GM12872 (cell line): ENCODE results near the gene SLC66A2.

Source experiments
- TF ChIP-seq, protein P1 (sequence below): IDR thresholded peaks from 3 replicates; pipeline ENCODE4 v1.5.1; 2011; ENCODE audit warnings: low read depth, mild to moderate bottlenecking, low read length, moderate library complexity; ENCODE audit not compliant: insufficient read depth

SLC66A2 gene

DNA sequence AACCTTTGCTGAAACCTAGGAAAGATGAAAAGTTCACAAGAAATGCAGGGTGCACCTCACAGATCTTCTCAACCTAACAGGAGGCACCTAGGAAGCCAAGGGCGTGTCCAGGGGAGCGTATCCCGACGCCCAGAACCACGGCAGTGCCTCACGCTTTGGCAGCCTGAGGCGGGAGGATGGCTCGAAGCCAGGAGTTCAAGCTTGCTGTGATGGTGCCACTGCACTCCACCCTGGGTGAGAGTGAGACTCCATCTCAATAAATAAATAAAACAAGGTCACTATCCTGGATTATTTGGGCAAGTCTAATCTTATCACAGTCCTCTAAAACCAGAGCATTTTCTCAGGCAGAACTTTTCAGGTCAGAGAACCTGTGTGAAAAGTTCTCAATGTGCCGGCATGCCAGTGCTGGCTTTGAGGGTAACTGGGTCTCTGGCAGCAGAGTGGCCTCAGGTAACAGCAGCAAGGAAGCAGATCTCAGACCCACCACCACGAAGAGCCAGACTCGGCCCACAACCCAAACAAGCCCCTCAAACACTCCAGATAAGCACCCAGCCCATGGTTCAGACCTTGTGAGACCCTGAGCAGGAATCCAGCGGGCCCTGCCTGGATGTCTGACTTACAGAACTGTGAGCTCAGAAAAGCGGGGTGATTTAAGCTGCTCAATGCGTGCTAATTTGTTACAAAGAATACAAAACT is 24.7 kb upstream of the SLC66A2 start:
- TF ChIP-seq, protein P1, sequence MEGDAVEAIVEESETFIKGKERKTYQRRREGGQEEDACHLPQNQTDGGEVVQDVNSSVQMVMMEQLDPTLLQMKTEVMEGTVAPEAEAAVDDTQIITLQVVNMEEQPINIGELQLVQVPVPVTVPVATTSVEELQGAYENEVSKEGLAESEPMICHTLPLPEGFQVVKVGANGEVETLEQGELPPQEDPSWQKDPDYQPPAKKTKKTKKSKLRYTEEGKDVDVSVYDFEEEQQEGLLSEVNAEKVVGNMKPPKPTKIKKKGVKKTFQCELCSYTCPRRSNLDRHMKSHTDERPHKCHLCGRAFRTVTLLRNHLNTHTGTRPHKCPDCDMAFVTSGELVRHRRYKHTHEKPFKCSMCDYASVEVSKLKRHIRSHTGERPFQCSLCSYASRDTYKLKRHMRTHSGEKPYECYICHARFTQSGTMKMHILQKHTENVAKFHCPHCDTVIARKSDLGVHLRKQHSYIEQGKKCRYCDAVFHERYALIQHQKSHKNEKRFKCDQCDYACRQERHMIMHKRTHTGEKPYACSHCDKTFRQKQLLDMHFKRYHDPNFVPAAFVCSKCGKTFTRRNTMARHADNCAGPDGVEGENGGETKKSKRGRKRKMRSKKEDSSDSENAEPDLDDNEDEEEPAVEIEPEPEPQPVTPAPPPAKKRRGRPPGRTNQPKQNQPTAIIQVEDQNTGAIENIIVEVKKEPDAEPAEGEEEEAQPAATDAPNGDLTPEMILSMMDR = no peak

DNA sequence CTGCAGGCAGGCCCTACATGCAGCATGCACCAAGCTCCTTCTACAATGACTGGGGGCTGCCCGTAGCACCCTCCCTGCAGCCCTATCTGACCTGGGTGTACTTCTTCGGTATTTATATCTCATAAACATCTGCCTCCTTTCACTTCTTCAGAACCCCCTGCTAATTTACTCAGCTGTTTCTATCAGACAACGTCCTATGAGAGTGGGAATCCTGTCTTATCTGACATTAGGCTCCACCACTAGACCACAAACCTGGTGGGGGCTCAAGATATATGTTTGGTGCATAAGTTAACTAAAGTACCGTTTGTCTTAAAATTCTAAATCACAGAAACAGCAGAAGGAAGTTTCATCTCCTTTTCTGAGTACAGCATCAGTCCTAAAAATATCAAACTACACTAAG is 23.6 kb upstream of the SLC66A2 start:
- TF ChIP-seq, protein P1 = no peak

DNA sequence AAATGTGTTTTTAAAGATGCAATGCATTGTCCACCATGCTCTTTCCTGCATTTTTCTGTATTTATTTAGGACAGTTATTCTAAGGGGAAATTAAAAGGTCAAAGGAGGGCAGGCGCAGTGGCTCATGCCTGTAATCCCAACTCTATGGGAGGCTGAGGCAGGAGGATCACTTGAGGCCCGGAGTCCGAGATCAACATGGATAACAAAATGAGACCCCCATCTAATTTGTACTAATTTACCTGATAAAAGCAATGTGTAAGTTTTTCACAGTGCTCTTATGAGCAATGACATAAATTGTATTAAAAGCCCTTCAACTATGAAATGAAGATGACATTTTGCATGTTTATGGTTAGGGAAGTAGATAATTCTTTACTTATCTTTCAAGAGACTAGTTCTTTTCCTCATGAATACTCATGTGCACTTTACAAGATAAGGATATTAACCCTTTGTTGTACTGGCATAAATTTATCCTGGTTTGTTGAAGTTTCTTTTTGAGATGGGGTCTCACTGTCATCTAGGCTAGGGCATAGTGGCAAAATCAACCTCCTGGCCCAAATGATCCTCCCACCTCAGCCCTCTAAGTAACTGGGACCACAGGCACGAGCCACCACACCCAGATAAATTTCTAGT is 22.7 kb upstream of the SLC66A2 start:
- TF ChIP-seq, protein P1 = no peak

DNA sequence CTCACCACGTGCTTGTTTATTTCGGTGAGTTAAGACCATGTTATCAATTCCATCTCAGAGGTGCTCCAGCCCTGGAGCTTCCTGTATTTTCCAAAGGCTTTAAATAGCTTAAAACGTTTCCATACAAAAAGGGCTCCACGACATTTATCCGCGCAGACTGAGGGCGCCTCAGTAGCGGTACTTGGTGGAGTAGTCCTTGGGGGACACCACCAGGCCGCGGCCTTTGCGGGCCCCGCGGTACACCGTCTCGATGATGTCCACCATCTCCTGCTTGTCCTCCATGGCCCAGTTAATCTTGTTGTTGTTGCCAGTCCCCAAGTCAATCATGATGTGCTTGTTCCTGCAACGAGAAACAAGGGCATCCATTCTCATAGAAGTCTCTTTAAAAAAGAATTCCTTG is 22.1 kb upstream of the SLC66A2 start:
- TF ChIP-seq, protein P1 = no peak

DNA sequence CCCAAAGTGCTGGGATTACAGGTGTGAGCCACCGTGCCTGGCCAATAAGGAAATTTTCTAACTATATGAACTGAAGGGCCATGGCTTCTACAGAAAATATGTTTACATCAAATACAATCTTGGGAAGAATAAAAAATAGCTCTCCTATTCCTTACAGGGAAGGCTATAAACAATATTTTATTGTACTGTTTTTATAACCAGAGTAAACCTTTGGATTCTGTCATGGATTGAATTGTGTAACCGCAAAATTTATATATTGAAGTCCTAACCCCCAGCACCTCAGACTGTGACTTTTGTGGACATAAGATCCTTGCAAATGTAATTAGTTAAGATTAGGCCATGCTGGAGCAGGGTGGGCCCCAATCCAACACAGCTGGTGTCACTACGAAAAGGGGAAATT is 21.3 kb upstream of the SLC66A2 start:
- TF ChIP-seq, protein P1 = no peak

DNA sequence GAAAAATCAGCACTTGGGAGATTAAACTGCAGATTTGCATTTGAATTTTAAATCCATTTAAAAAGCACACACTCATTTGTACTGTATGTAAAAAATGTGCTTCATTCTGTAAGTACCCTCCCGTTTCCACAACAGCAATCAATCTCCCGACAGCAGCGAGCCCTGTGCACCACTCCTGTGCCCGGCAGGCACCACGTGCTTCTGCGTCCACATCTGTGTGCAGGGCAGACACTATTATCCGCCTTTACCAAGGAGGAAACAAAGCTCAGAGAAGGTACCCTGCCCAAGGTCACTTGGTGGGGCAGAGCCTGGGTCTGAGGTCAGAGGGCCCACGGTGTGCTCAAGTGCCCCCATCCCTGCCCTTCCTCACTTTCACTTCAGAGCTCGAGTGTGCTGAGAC is 20.5 kb upstream of the SLC66A2 start:
- TF ChIP-seq, protein P1 = no peak

DNA sequence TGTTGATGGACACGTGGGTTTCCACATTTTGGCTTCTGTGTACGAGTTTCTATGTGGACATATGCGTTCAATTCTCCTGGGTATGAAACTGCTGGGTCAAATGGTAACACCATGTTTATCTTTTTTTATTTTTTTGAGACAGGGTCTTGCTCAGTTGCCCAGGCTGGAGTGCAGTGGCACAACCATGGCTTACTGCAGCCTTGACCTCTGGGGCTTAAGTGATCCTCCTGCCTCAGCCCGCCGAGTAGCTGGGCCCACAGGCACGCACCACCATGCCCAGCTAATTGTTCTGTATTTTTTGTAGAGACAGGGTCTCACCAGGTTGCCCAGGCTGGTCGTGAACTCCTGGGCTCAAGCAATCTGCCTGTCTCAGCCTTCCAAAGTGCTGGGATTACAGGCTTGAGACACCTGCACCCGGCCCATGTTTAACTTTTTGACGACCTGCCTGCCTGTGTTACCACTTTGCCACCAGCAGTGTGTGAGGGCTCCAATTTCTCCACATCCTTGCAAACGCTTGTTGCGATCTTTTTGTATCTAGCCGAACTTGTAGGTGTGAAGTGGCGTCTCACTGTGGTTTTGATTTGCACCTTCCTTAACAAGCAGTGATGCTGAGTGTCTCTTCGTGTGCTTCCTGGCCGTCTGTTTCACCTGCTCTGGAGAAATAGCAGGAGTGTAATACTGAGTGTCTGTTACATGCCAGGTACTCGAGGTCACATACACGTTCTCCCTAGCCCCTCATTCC is 19.9 kb upstream of the SLC66A2 start:
- TF ChIP-seq, protein P1 = no peak
